B cell (primary cell): Measurements from ENCODE around the gene CCDC39. TPM values are rescaled to one million over a fixed set of nuclear protein-coding genes. Genes with fewer than 3 reads are reported as not detected.

Experiments used
- ATAC-seq: fragments of 200-7000 bp; cut with Tn5 transposase; one replicate; pipeline ENCODE4 v1.10.0; 2021; ENCODE audit warnings: low read depth, mild to moderate bottlenecking, moderate number of reproducible peaks, moderate library complexity
- CTCF ChIA-PET: fragments of 350-600 bp; sonication (Branson Sonifier 250); formaldehyde crosslinking; loops from one replicate; lab custom pipeline; 2021; ENCODE audit warnings: antibody characterized with exemption, inconsistent platforms; lab: Charles Lee
- POLR2A ChIA-PET: fragments of 350-600 bp; sonication (Branson Sonifier 250); formaldehyde crosslinking; loops from one replicate; lab custom pipeline; 2021; ENCODE audit warnings: antibody characterized with exemption; lab: Charles Lee
- DNase-seq: peaks from one replicate; pipeline ENCODE4 v3.0.0; 2013
- H2AFZ ChIP-seq: 2 replicates; pipeline ENCODE4 v1.6.1; 2012; ENCODE audit warnings: mild to moderate bottlenecking, low read depth, low read length; ENCODE audit not compliant: insufficient read depth, poor library complexity, severe bottlenecking
- H3K27ac ChIP-seq, 2 donors: 1 replicate in 1 of 2; 2 replicates in 1 of 2; pipeline ENCODE4 v1.5.1; 2012 to 2013; ENCODE audit warnings: low read length in 2 of 2, mild to moderate bottlenecking in 2 of 2, moderate library complexity in 1 of 2
- H3K27me3 ChIP-seq, 4 experiments: fragments of 200-600 bp in 1 of 4; sonication (generic) in 1 of 4; replicated peaks in 1 of 4; 1 replicate in 2 of 4; 2 replicates in 2 of 4; pipeline versions ENCODE4 v1.6.1 to v1.7.0; 2013 to 2016; ENCODE audit warnings: low read length in 3 of 4, mild to moderate bottlenecking in 2 of 4, mixed read lengths in 1 of 4, moderate library complexity in 1 of 4; ENCODE audit not compliant: insufficient read depth in 4 of 4, control insufficient read depth in 3 of 4; ENCODE audit errors: control extremely low read depth in 1 of 4
- H3K36me3 ChIP-seq, 2 experiments: replicated peaks in 1 of 2; 1 replicate in 1 of 2; 2 replicates in 1 of 2; pipeline versions ENCODE4 v1.6.1 to v1.7.1; 2013; ENCODE audit warnings: low read length in 1 of 2; ENCODE audit not compliant: insufficient read depth in 2 of 2, control insufficient read depth in 1 of 2; ENCODE audit errors: control extremely low read depth in 1 of 2, extremely low read depth in 1 of 2
- H3K4me1 ChIP-seq, 2 donors: fragments of 200-600 bp in 1 of 2; sonication (generic) in 1 of 2; 1 replicate in 1 of 2; 2 replicates in 1 of 2; pipeline versions ENCODE4 v1.5.1 to v1.6.1; 2013 to 2017; ENCODE audit warnings: low read length in 2 of 2; ENCODE audit not compliant: control insufficient read depth in 2 of 2, insufficient read depth in 2 of 2
- H3K4me2 ChIP-seq: replicated peaks from 2 replicates; pipeline ENCODE3; 2012; ENCODE audit warnings: mild to moderate bottlenecking, low read depth, low read length; ENCODE audit not compliant: poor library complexity, severe bottlenecking
- H3K4me3 ChIP-seq, 5 experiments: fragments of 200-600 bp in 1 of 5; sonication (generic) in 1 of 5; 1 replicate in 3 of 5; 2 replicates in 2 of 5; pipeline versions ENCODE4 v1.5.1 to v1.7.0; 2011 to 2016; ENCODE audit warnings: low read length in 4 of 5, mild to moderate bottlenecking in 4 of 5, low read depth in 2 of 5, control low read depth in 1 of 5, moderate library complexity in 1 of 5; ENCODE audit not compliant: insufficient read depth in 1 of 5; ENCODE audit errors: control extremely low read depth in 1 of 5, extremely low read depth in 1 of 5
- H3K79me2 ChIP-seq: fragments of 200-600 bp; sonication (generic); one replicate; pipeline ENCODE4 v1.6.0; 2016; ENCODE audit warnings: low read length; ENCODE audit not compliant: control insufficient read depth, insufficient read depth
- H3K9ac ChIP-seq: fragments of 200-600 bp; sonication (generic); 2 replicates; pipeline ENCODE4 v1.6.1; 2017; ENCODE audit warnings: mild to moderate bottlenecking, low read length, moderate library complexity
- H3K9me3 ChIP-seq, 3 donors: one replicate each; pipeline versions ENCODE4 v1.6.1 to v1.7.1; 2013; ENCODE audit warnings: low read length in 2 of 3; ENCODE audit not compliant: control insufficient read depth in 2 of 3, insufficient read depth in 1 of 3; ENCODE audit errors: control extremely low read depth in 1 of 3
- H4K20me1 ChIP-seq: 2 replicates; pipeline ENCODE4 v1.6.0; 2012; ENCODE audit warnings: mild to moderate bottlenecking, low read length; ENCODE audit not compliant: insufficient read depth, control insufficient read depth, poor library complexity, severe bottlenecking
- H3K27ac Mint-ChIP-seq: one replicate; pipeline ENCODE4 v1.8.0; 2021; ENCODE audit warnings: mixed read lengths
- H3K27me3 Mint-ChIP-seq: one replicate; pipeline ENCODE4 v1.8.0; 2021; ENCODE audit warnings: mixed read lengths
- H3K4me1 Mint-ChIP-seq: one replicate; pipeline ENCODE4 v1.8.0; 2021; ENCODE audit warnings: mixed read lengths
- H3K4me3 Mint-ChIP-seq: one replicate; pipeline ENCODE4 v1.8.0; 2021; ENCODE audit warnings: mixed read lengths
- H3K9me3 Mint-ChIP-seq: one replicate; pipeline ENCODE4 v1.8.0; 2022; ENCODE audit warnings: mixed read lengths; ENCODE audit not compliant: insufficient read depth
- CTCF ChIP-seq: fragments of 200-600 bp; IDR thresholded peaks from one replicate; pipeline ENCODE4 v1.8.0; 2022; ENCODE audit warnings: antibody characterized with exemption, mild to moderate bottlenecking
- EZH2 ChIP-seq: IDR thresholded peaks from 2 replicates; pipeline ENCODE4 v1.6.1; 2012; ENCODE audit warnings: borderline replicate concordance, low read depth, mild to moderate bottlenecking, moderate library complexity, low read length; ENCODE audit not compliant: insufficient read depth, poor library complexity, severe bottlenecking
- WGBS: methylation state at CpG from one replicate; pipeline ENCODE4 v1.1.5; 2013; ENCODE audit warnings: missing lambda C conversion rate; ENCODE audit not compliant: insufficient coverage; 5-methylcytosine and 5-hydroxymethylcytosine counted together
- intact Hi-C: fragments of 100-400 bp; cut with micrococcal nuclease; formaldehyde crosslinking; loops from one replicate; pipeline ENCODE4 v1.10.0; 2022
- polyA plus RNA-seq: library from polyadenylated mRNA; depleted of rRNA; stranded (reverse); fragments of >200 nt; gene quantifications from 2 replicates; pipeline ENCODE4 v1.2.3, GENCODE V29; 2012
- small RNA-seq: library from RNA; depleted of rRNA; stranded (forward); fragments of <200 nt; gene quantifications from one replicate; pipeline ENCODE3, GENCODE V24; 2012; ENCODE audit warnings: low replicate concordance, low read depth; ENCODE audit not compliant: insufficient read length
- total RNA-seq, 2 donors: library from RNA; stranded (reverse); fragments of 120-200 nt in 1 of 2; gene quantifications; 1 replicate in 1 of 2; 2 replicates in 1 of 2; pipeline versions ENCODE4 v1.2.3 to v1.2.4, GENCODE V29; 2013 to 2022

Gene CCDC39
- total and polyA plus RNA-seq, 2 donors (not counting 1 experiment from before 2014, with no cell fraction given): not detected

GRCh38 chr3:180570238-180570637, 109.1 kb downstream of the CCDC39 start:
- Histone ChIP-seq H3K79me2 (no peaks in the 10 kb centered on the region), H3K27me3 (no peaks in the 10 kb centered on the region), H2AFZ (no peak overlapping the region), H3K27ac (no peak overlapping the region), H3K4me3 (no peak overlapping the region), H3K4me2 (no peak overlapping the region), H4K20me1 (no peaks in the 10 kb centered on the region), H3K4me1 (no peaks in the 10 kb centered on the region), H3K9ac (no peak overlapping the region), H3K9me3 (no peaks in the 10 kb centered on the region), H3K36me3 (no peaks in the 10 kb centered on the region)
- intact Hi-C loops: no loop called here
- peaks cover 10% of the 10 kb centered on the region for H3K27me3 Mint-ChIP-seq
- H3K27ac Mint-ChIP-seq: no peak overlapping the region
- H3K4me1 Mint-ChIP-seq: no peaks in the 10 kb centered on the region
- POLR2A ChIA-PET: no interaction called here
- CTCF ChIA-PET: no interaction called here
- TF ChIP-seq EZH2: no peak
- no peak for TF ChIP-seq CTCF
- no peak overlapping the region for H3K4me3 Mint-ChIP-seq
- 38% methylated on average over 2 of the region's 4 CpGs for WGBS
- no peaks in the 10 kb centered on the region for H3K9me3 Mint-ChIP-seq
- ATAC-seq (no peak), DNase-seq (no peak)

GRCh38 chr3:180564676-180565075, 114.6 kb downstream of the CCDC39 start:
- Mint-ChIP-seq H3K27ac (no peak overlapping the region), H3K27me3 (peaks cover 12% of the 10 kb centered on the region), H3K4me3 (no peak overlapping the region), H3K4me1 (no peaks in the 10 kb centered on the region), H3K9me3 (peaks cover 2% of the 10 kb centered on the region)
- Histone ChIP-seq H3K79me2 (no peaks in the 10 kb centered on the region), H3K4me3 (no peak overlapping the region), H3K36me3 (no peaks in the 10 kb centered on the region), H3K27me3 (no peaks in the 10 kb centered on the region), H3K4me1 (no peaks in the 10 kb centered on the region), H3K4me2 (no peak overlapping the region), H3K9ac (no peak overlapping the region), H3K27ac (no peak overlapping the region), H4K20me1 (no peaks in the 10 kb centered on the region), H3K9me3 (peaks cover 0 to 6% (median 0%) of the 10 kb centered on the region in 3 donors), H2AFZ (no peak overlapping the region)
- ChIA-PET CTCF (no interaction called here), POLR2A (no interaction called here)
- DNase-seq (no peak), ATAC-seq (no peak)
- WGBS: no CpG with 5 or more reads among the region's 2 CpGs
- TF ChIP-seq CTCF (no peak), EZH2 (no peak)
- intact Hi-C loops: no loop called here

Small RNA genes lying within 50 kb of the gene (small RNA-seq; reads per million reads assigned to genes)
- gene AC068298.1 (not detected), gene RNU6-486P (not detected)

Other genes starting within 250 kb of the CCDC39 start
- 136 and 139 TPM in 2 replicates for gene TTC14, start 77.3 kb downstream of the CCDC39 start, total RNA-seq
- 43.3 and 74.3 TPM in 2 replicates for gene TTC14, start 77.3 kb downstream of the CCDC39 start, polyA plus RNA-seq
- 143 and 144 TPM in 2 replicates for gene FXR1, start 233.2 kb upstream of the CCDC39 start, total RNA-seq
- 43.4 and 68.6 TPM in 2 replicates for gene FXR1, start 233.2 kb upstream of the CCDC39 start, polyA plus RNA-seq